ENCODE measurements around the gene SLX9.
"Not testable (repeated sequence)": the region's sequence is repeated elsewhere in the genome, so short reads cannot be mapped to it uniquely, and the experiment has no call there.

The SLX9 gene

GRCh38 chr21:44916965-44917364 is 22.9 kb upstream of the SLX9 start:
- no peak for DNase-seq (ENCODE audit: low read depth)

GRCh38 chr21:44917446-44918106 is 22.3 kb upstream of the SLX9 start:
- no peak for DNase-seq (ENCODE audit: low read depth)

GRCh38 chr21:44918107-44918470 is 21.7 kb upstream of the SLX9 start:
- no peak for DNase-seq (ENCODE audit: low read depth)

- no peak for DNase-seq (ENCODE audit: low read depth)
Measured at GRCh38 chr21:44918581-44919033, 21.2 kb upstream of the SLX9 start.

- no peak for DNase-seq (ENCODE audit: low read depth)
Measured at GRCh38 chr21:44919111-44919912, 20.5 kb upstream of the SLX9 start.

- no peak for DNase-seq (ENCODE audit: low read depth)
Measured at GRCh38 chr21:44919913-44920693, 19.7 kb upstream of the SLX9 start.

- no peak for DNase-seq (ENCODE audit: low read depth)
Measured at GRCh38 chr21:44920694-44921604, 18.9 kb upstream of the SLX9 start, which contains the start of gene ITGB2. ITGB2 (minus strand) TSS chr21:44920899; CDS start chr21:44910782, 10,117 bp downstream.

GRCh38 chr21:44921928-44922327 is 17.9 kb upstream of the SLX9 start:
- DNase-seq (ENCODE audit: low read depth), result no peak

- no peak for DNase-seq (ENCODE audit: low read depth)
Measured at GRCh38 chr21:44923480-44924084, 16.2 kb upstream of the SLX9 start.

GRCh38 chr21:44924606-44925377 is 15.0 kb upstream of the SLX9 start:
- no peak for DNase-seq (ENCODE audit: low read depth)

- DNase-seq (ENCODE audit: low read depth), result no peak
Measured at GRCh38 chr21:44925378-44925755, 14.5 kb upstream of the SLX9 start.

GRCh38 chr21:44926331-44927101 is 13.3 kb upstream of the SLX9 start:
- DNase-seq (ENCODE audit: low read depth), result no peak

GRCh38 chr21:44927259-44927586 is 12.6 kb upstream of the SLX9 start:
- DNase-seq (ENCODE audit: low read depth), result no peak

- peak; percentile 83 for DNase-seq (ENCODE audit: low read depth)
Measured at GRCh38 chr21:44927587-44928461, 12.0 kb upstream of the SLX9 start.

- DNase-seq (ENCODE audit: low read depth), result not testable (repeated sequence)
Measured at GRCh38 chr21:44928500-44929241, 11.2 kb upstream of the SLX9 start.

GRCh38 chr21:44929242-44929798 is 10.5 kb upstream of the SLX9 start:
- DNase-seq (ENCODE audit: low read depth), result no peak

GRCh38 chr21:44929799-44930542 is 9.9 kb upstream of the SLX9 start:
- no peak for DNase-seq (ENCODE audit: low read depth)
